ENCODE results near the gene PILRB. TPM values are rescaled to one million over a fixed set of nuclear protein-coding genes. Genes with fewer than 3 reads are reported as not detected.
"Not testable (repeated sequence)": the region's sequence is repeated elsewhere in the genome, so short reads cannot be mapped to it uniquely, and the experiment has no call there.

Gene PILRB
- total RNA-seq (2014; rRNA removed; shearing (Covaris generic)), result 18.6 and 25.6 TPM in 2 replicates

DNA sequence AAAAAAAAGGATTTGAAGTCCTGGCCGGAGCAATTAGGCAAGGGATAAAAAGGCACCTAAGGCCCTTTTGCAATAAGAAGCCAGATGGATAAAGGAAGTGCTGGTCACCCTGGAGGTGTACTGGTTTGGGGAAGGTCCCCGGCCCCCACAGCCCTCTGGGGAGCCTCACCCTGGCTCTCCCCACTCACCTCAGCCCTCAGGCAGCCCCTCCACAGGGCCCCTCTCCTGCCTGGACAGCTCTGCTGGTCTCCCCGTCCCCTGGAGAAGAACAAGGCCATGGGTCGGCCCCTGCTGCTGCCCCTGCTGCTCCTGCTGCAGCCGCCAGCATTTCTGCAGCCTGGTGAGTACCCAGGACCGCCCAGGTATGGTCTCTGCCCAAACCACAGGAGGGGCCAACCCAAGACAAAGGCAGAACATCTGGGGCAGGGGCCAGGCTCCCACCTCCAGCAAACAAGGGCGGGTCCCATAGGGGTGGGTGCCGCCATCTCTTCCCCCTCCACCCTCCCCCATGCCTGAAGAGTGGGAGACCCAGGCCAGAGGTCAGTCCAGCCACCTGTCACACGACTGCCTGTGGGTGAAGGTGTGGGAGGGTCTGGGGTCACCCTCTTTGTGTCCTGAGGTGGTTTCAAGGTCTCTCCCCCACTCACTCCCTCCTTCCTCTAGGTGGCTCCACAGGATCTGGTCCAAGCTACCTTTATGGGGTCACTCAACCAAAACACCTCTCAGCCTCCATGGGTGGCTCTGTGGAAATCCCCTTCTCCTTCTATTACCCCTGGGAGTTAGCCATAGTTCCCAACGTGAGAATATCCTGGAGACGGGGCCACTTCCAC is at the start of gene PILRB:
TSS of gene PILRB (plus strand) at position 91 of the 830 bp plus-strand sequence. CDS start at position 277, 186 bp downstream.
- no peaks in the 10 kb centered on the region for H3K27me3 ChIP-seq (ENCODE audit: control insufficient read depth, insufficient read depth, low read length)
- H3K36me3 ChIP-seq (replicated peaks; ENCODE audit: control insufficient read depth, insufficient read depth, low read length), result peaks cover 49% of the 10 kb centered on the region
- DNase-seq, result no peak
- no peak within 1 kb of the TSS for H3K4me3 ChIP-seq (ENCODE audit: insufficient read depth, low read depth, low read length)

DNA sequence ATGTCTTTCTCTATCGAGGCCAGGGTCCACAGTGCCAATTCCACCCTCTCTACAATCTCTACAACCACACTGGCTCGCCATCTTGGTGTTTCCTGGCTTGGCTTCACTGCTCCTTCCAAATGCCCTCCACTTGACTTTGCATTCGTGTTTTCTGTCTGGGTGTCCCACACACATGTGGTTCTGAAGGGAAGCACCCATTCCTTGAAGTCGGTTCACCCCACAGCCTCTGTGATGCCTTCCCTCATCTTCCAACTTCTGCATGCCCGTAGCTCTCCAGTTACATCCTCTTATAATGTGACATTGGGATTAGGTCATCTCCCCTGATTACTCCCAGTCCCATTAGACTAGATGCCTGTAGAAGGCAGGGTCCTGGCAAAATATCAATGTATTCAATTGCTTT is 39.6 kb upstream of the PILRB start:
- DNase-seq; H3K27me3 ChIP-seq (ENCODE audit: control insufficient read depth, insufficient read depth, low read length); H3K36me3 ChIP-seq (replicated peaks; ENCODE audit: control insufficient read depth, insufficient read depth, low read length); H3K4me3 ChIP-seq (ENCODE audit: insufficient read depth, low read depth, low read length): not testable (repeated sequence)

DNA sequence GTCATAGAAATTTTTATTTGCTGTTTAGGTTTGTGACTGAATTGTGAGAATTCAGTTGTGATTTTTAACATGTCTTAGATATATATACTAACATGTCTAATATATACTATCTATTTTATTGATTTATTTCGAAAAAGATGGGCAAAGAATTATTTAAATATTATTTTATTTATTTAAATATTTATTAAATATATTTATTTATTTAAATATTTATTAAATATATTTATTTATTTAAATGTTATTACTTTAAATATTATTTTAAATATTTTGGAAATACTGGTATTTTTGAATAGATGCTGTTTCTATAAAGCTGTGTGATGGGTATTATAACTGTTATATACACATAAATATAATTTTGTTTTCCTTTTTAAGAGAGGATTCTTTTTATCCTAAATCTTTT is 36.3 kb upstream of the PILRB start:
- H3K27me3 ChIP-seq (ENCODE audit: control insufficient read depth, insufficient read depth, low read length); DNase-seq; H3K4me3 ChIP-seq (ENCODE audit: insufficient read depth, low read depth, low read length); H3K36me3 ChIP-seq (replicated peaks; ENCODE audit: control insufficient read depth, insufficient read depth, low read length): not testable (repeated sequence)

DNA sequence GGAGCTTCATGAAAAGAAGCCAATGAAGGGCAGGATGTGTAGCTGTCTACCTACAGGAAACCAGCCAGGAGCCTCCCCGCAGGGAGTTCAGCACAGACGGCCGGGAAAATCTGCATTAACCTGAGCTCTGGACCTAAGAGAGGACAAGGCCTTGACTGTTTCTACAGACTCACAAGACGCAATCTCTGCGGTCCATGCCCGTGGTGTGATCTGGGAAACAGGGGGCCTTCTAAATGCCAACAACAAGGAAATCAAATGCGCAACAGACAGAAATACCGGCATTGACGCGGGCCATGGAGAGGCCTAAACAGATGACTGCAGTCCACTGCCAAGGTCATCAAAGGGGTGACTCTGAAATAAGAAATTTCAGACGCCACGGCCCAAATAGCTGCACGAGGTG is 33.7 kb upstream of the PILRB start:
- not testable (repeated sequence) for DNase-seq; H3K27me3 ChIP-seq (ENCODE audit: control insufficient read depth, insufficient read depth, low read length); H3K36me3 ChIP-seq (replicated peaks; ENCODE audit: control insufficient read depth, insufficient read depth, low read length); H3K4me3 ChIP-seq (ENCODE audit: insufficient read depth, low read depth, low read length)

DNA sequence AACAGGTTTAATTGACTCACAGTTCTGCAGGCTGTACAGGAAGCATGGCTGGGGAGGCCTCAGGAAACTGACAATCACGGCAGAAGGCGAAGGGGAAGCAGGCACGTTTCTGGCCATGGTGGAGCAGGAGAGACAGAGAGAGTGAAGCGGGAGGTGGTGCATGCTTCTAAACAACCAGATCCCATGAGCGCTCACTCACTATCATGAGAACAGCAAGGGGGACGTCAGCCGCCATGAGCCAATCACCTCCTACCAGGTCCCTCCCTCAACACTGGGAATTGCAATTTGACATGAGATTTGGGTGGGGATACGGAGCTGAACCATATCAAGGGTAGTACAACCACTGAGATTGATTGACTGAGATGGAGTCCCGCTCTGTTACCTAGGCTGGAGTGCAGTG is 32.2 kb upstream of the PILRB start:
- H3K36me3 ChIP-seq (replicated peaks; ENCODE audit: control insufficient read depth, insufficient read depth, low read length); H3K27me3 ChIP-seq (ENCODE audit: control insufficient read depth, insufficient read depth, low read length); H3K4me3 ChIP-seq (ENCODE audit: insufficient read depth, low read depth, low read length); DNase-seq: not testable (repeated sequence)

DNA sequence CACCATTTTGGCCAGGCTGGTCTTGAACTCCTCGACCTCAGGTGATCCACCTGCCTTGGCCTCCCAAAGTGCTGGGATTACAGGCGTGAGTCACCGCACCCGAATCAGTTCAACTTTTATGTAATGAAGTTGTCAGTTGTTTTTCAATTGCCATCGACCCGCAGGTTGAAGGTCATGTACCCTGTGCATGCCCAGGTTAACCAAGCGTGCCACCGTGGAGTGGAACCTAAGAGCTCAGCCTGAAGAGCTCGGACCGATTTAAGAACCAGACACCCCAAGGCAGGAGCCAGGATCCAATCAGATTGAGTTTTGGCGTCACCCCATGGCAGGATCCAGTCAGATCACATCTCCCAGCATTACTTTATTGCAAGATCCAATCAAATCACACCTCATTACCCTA is 31.0 kb upstream of the PILRB start:
- not testable (repeated sequence) for H3K4me3 ChIP-seq (ENCODE audit: insufficient read depth, low read depth, low read length); H3K27me3 ChIP-seq (ENCODE audit: control insufficient read depth, insufficient read depth, low read length); H3K36me3 ChIP-seq (replicated peaks; ENCODE audit: control insufficient read depth, insufficient read depth, low read length); DNase-seq

DNA sequence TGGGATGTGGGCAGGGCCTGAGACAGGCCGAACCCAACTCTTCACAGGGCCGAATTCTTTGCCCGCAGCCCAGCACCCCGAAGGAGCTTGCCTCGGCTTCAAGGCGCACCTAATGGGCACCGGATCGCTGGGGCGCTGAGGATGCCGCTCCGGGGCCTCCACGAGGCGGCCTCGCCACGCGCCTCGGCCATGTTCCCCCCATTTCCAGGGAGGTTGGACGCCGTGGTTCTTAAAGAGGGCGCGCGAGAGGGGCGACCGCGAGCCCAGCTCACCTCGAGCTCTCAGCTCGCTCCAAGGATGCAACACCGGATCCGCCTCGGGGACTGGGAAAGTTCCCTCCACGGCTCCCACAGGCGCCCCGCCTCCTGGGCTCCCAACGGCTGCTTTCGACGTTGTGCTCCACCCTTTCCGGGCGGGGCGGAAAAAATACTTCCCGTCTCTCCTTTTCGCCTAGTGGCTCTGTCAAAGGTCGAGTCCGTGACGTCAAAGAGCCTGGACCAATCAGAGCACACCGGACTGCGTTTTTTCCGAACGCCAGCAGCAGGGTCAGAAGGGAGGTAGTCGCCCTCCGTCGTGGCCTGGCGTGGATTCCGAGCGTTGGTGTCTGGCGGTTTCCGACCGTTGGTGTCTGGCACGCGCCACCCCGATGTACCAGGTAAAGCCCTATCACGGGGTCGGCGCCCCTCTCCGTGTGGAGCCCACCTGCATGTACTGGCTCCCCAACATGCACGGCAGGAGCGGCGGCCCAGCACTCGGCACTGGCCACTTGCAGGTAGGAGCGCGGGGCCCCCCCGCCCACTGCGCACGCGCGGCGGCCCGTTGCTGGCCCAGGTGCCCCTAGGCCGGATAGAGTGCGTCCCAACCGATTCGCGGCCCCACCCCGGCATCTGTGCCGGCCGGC is 22.1 kb upstream of the PILRB start:
- H3K4me3 ChIP-seq (ENCODE audit: insufficient read depth, low read depth, low read length), result peak overlapping the region; percentile 74
- peak; percentile 96 for DNase-seq
- not testable (repeated sequence) for H3K36me3 ChIP-seq (replicated peaks; ENCODE audit: control insufficient read depth, insufficient read depth, low read length); H3K27me3 ChIP-seq (ENCODE audit: control insufficient read depth, insufficient read depth, low read length)

DNA sequence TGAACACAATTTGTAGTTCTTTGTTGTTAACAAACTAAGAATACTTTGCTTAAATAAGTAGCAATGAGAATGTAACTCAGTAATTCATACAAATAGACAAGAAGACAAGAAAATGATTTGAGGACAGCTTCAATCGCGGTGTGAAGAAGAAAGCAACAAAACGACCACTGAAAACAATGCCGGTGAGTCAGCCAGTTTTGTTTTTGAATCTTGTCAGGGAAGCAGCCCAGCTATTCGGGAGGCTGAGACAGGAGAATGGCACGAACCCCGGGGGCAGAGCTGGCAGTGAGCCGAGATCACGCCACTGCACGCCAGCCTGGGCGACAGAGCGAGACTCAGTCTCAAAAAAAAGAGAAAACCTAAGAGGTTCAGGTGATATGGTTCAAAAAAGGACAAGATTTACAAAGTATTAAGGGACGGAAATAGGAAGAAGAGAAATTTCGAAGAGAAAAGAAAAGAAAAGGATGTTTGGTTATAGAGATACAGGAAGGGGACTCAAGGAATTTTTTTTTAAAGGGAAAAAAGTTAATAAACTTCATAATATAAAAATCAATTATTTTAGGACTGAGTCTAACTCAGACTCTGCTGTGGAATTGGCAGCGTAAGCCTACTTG is 19.7 kb upstream of the PILRB start:
- H3K4me3 ChIP-seq (ENCODE audit: insufficient read depth, low read depth, low read length); H3K36me3 ChIP-seq (replicated peaks; ENCODE audit: control insufficient read depth, insufficient read depth, low read length); DNase-seq; H3K27me3 ChIP-seq (ENCODE audit: control insufficient read depth, insufficient read depth, low read length): not testable (repeated sequence)

DNA sequence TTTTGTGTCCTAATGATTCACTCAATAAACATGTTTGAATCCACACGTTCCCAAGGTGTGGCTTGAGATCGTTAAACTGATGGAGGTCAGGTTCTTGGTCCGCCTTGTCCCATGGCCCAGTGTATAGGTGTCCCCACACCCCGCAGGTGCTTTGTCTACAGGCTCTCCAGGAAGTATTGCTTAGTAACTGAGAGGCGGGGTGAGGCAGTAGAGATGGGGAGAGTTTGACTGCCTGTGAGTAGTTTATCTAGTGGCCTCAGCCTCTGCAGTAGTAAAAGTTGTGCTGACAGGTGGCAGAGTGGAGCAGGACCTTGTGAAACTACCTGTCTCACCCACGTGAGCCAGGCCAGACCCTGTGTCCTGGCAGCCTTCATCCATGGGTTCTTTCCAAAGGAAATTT is 16.6 kb upstream of the PILRB start:
- H3K36me3 ChIP-seq (replicated peaks; ENCODE audit: control insufficient read depth, insufficient read depth, low read length); H3K4me3 ChIP-seq (ENCODE audit: insufficient read depth, low read depth, low read length); DNase-seq; H3K27me3 ChIP-seq (ENCODE audit: control insufficient read depth, insufficient read depth, low read length): not testable (repeated sequence)

DNA sequence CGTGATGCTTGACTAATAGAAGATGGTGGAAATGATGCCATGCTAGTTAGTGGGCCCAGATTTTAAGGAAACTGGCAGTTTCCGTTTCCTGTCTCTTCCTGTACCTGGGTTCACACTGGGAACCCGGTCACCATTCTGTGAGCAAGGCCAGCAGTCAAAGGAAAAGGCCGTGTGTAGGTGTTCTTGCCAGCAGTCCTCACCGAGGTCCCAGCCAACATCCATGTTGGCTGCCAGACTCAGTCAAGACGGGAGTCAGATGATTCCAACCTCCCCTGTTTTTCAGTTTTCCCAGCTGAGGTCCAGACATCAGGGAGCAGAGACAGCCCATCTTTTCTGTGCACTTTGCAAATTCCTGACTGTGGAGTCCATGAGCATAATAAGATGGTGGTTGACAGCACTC is 15.2 kb upstream of the PILRB start:
- no peak for DNase-seq
- Histone ChIP-seq H3K27me3 (ENCODE audit: control insufficient read depth, insufficient read depth, low read length) (no peaks in the 10 kb centered on the region), H3K36me3 (replicated peaks; ENCODE audit: control insufficient read depth, insufficient read depth, low read length) (peaks cover 23% of the 10 kb centered on the region), H3K4me3 (ENCODE audit: insufficient read depth, low read depth, low read length) (no peak overlapping the region)

DNA sequence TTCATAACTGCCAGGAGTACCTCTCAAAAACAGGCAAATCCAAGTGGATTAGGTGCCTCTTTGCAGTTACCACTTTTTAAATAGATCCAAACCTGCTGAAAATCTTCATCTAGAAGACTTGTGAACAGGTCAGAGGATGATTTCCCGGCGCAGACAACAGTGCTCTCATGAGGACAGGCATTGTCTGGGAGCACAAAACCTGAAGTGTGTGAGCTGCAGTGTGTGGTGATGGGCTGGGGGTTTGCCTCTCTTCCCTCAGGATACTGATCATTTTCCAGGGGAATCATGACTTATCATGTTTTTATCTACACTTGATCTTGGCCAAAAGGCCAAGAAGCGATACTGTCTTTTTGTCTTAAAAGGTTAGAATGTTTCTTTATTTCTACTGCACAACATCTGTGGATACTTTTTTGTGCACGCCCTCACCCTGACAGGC is 13.8 kb upstream of the PILRB start:
- peaks cover 26% of the 10 kb centered on the region for H3K36me3 ChIP-seq (replicated peaks; ENCODE audit: control insufficient read depth, insufficient read depth, low read length)
- DNase-seq, result not testable (repeated sequence)

DNA sequence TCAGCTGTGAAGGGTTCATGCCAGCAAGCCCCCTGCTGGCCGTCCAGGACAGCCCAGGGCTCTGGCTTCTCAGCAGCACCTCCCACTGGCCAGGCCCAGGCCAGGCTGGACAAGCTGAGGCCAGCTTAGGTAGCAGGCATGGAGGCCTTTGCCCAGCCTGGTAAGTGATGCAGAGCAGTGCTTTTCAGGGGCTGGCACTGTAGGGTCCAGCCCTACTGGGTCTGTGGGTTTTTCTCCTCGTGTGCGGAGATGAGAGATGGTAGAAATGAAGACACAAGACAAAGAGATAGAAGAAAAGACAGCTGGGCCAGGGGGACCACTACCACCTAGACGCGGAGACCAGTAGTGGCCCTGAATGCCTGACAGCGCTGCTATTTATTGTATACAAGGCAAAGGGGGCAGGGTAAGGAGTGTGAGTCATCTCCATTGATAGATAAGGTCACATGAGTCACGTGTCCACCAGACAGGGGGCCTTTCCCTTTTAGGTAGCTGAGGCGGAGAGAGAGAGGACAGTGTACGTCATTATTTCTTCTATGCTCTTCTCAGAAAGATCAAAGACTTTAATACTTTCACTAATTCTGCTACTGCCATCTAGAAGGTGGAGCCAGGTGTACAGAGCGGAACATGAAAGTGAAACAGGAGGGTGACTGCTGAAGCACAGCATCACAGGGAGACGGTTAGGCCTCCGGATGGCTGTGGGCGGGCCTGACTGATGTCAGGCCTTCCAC is 13.2 kb upstream of the PILRB start:
- DNase-seq; H3K27me3 ChIP-seq (ENCODE audit: control insufficient read depth, insufficient read depth, low read length); H3K4me3 ChIP-seq (ENCODE audit: insufficient read depth, low read depth, low read length): not testable (repeated sequence)
- H3K36me3 ChIP-seq (replicated peaks; ENCODE audit: control insufficient read depth, insufficient read depth, low read length), result peaks cover 30% of the 10 kb centered on the region

More for the DNA sequence above, 13.8 kb upstream of the PILRB start:
- H3K4me3 ChIP-seq (ENCODE audit: insufficient read depth, low read depth, low read length); H3K27me3 ChIP-seq (ENCODE audit: control insufficient read depth, insufficient read depth, low read length): not testable (repeated sequence)

DNA sequence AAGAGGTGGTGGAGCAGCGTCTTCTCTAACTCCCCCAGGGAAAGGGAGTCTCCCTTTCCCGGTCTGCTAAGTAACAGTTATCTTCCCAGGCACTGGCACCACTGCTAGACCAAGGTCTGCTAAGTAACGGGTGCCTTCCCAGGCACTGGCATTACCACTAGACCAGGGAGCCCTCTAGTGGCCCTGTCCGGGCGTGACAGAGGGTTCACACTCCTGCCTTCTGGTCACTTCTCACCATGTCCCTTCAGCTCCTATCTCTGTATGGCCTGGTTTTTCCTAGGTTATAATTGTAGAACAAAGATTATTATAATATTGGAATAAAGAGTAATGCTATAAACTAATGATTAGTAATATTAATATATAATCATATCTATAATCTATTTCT is 12.6 kb upstream of the PILRB start:
- H3K27me3 ChIP-seq (ENCODE audit: control insufficient read depth, insufficient read depth, low read length); H3K4me3 ChIP-seq (ENCODE audit: insufficient read depth, low read depth, low read length); DNase-seq: not testable (repeated sequence)
- peaks cover 33% of the 10 kb centered on the region for H3K36me3 ChIP-seq (replicated peaks; ENCODE audit: control insufficient read depth, insufficient read depth, low read length)

DNA sequence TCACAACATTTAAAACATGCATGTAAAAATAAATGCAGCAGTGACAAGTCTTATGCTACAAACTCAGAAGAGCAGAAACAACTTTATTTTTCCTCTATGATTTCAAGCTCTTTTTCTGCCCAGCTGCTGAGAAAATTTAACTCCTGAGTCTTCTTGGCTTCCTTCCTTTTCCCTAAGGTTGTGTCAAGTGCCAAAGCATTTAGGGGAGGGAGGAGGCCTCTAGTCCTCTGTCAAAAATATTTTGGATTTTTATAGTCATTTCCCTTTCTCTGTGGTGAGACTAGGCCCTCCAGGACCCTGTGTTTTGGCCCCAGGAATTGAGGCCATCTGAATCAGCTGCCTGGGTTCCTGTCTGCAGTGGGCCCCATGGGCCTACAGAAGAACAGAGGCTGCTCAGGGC is 11.0 kb upstream of the PILRB start:
- Histone ChIP-seq H3K4me3 (ENCODE audit: insufficient read depth, low read depth, low read length) (no peak overlapping the region), H3K36me3 (replicated peaks; ENCODE audit: control insufficient read depth, insufficient read depth, low read length) (peaks cover 39% of the 10 kb centered on the region), H3K27me3 (ENCODE audit: control insufficient read depth, insufficient read depth, low read length) (no peaks in the 10 kb centered on the region)
- no peak for DNase-seq
